OCI-LY7 (cell line): ENCODE measurements around the gene CMTM1. TPM values are rescaled to one million over a fixed set of nuclear protein-coding genes. Genes with fewer than 3 reads are reported as not detected.
"Not testable (repeated sequence)": the region's sequence is repeated elsewhere in the genome, so short reads cannot be mapped to it uniquely, and the experiment has no call there.

Experiments used
- BruUV-seq: library from RNA; stranded (reverse); fragments of 400-500 nt; replicated peaks from 2 replicates; lab custom pipeline; 2021; lab: Mats Ljungman, UMichigan
- CTCF ChIA-PET: fragments of 300-600 bp; sonication (Branson Sonifier 250); formaldehyde crosslinking; loops from one replicate; lab custom pipeline; 2022; ENCODE audit warnings: antibody characterized with exemption; ENCODE audit not compliant: unreplicated experiment; lab: Charles Lee
- POLR2A ChIA-PET: fragments of 300-600 bp; sonication (Branson Sonifier 250); formaldehyde crosslinking; loops from one replicate; lab custom pipeline; 2022; ENCODE audit warnings: antibody characterized with exemption; lab: Charles Lee
- DNase-seq: peaks from one replicate; pipeline ENCODE4 v3.0.0-alpha.2; 2015; ENCODE audit warnings: low spot score
- H2AFZ ChIP-seq: fragments of 200-600 bp; sonication (generic), shearing (Covaris generic); 2 replicates; pipeline ENCODE4 v1.6.1; 2014; ENCODE audit warnings: mild to moderate bottlenecking, antibody characterized with exemption, low read length, moderate library complexity
- H3K27ac ChIP-seq: fragments of 200-600 bp; sonication (generic); 2 replicates; pipeline ENCODE4 v1.5.1; 2014; ENCODE audit warnings: mixed run types, low read depth, mild to moderate bottlenecking, moderate library complexity, low read length, inconsistent platforms; ENCODE audit not compliant: poor library complexity, severe bottlenecking
- H3K36me3 ChIP-seq: fragments of 200-600 bp; sonication (generic); 2 replicates; pipeline ENCODE4 v1.6.1; 2014; ENCODE audit warnings: mild to moderate bottlenecking, antibody characterized with exemption, low read length, moderate library complexity, mixed read lengths; ENCODE audit not compliant: insufficient read depth
- H3K4me1 ChIP-seq: fragments of 200-600 bp; sonication (generic); 2 replicates; pipeline ENCODE4 v1.5.1; 2014; ENCODE audit warnings: mild to moderate bottlenecking, low read length; ENCODE audit not compliant: insufficient read depth, poor library complexity, severe bottlenecking
- H3K4me2 ChIP-seq: fragments of 200-600 bp; sonication (generic); 2 replicates; pipeline ENCODE4 v1.6.1; 2014; ENCODE audit warnings: mild to moderate bottlenecking, low read length
- H3K4me3 ChIP-seq: fragments of 200-600 bp; sonication (generic); 2 replicates; pipeline ENCODE4 v1.5.1; 2014; ENCODE audit warnings: mild to moderate bottlenecking, low read depth, low read length; ENCODE audit not compliant: poor library complexity, severe bottlenecking
- H3K79me2 ChIP-seq: fragments of 200-600 bp; sonication (generic); 2 replicates; pipeline ENCODE4 v1.6.1; 2016; ENCODE audit warnings: low read depth, mild to moderate bottlenecking, low read length, moderate library complexity, mixed read lengths; ENCODE audit not compliant: insufficient read depth
- H3K9me2 ChIP-seq: fragments of 200-600 bp; sonication (generic); 2 replicates; pipeline ENCODE4 v1.6.1; 2016; ENCODE audit warnings: mild to moderate bottlenecking, low read length, mixed read lengths; ENCODE audit not compliant: insufficient read depth
- H3K9me3 ChIP-seq: fragments of 200-600 bp; sonication (generic); 2 replicates; pipeline ENCODE4 v1.6.1; 2014; ENCODE audit warnings: mild to moderate bottlenecking, mixed run types, low read length, mixed read lengths
- H4K20me1 ChIP-seq: fragments of 200-600 bp; sonication (generic); 2 replicates; pipeline ENCODE4 v1.6.1; 2014; ENCODE audit warnings: mild to moderate bottlenecking, antibody characterized with exemption, low read length, moderate library complexity, mixed read lengths; ENCODE audit not compliant: insufficient read depth
- EZH2phosphoT487 ChIP-seq: fragments of 200-600 bp; sonication (generic); IDR thresholded peaks from 2 replicates; pipeline ENCODE4 v1.6.1; 2018; ENCODE audit warnings: low read depth, borderline replicate concordance, mild to moderate bottlenecking, mixed run types, antibody characterized with exemption, low read length, moderate library complexity, mixed read lengths
- intact Hi-C: fragments of 100-400 bp; cut with micrococcal nuclease; formaldehyde crosslinking; loops from one replicate; pipeline ENCODE4 v1.10.0; 2022; ENCODE audit not compliant: unreplicated experiment
- total RNA-seq, 2 experiments: library from RNA; depleted of rRNA in 1 of 2; stranded (reverse); fragments of >200 nt in 1 of 2; shearing (Covaris generic) in 1 of 2; gene quantifications; 2 replicates each; pipeline ENCODE4 v1.2.3, GENCODE V29; 2014 to 2022
- TF ChIP-seq, protein P1 (sequence below): fragments of 200-600 bp; sonication (generic); conservative IDR thresholded peaks from 2 replicates; pipeline ENCODE4 v1.5.1; 2014; ENCODE audit warnings: mild to moderate bottlenecking, antibody characterized with exemption, low read length, moderate library complexity, mixed read lengths

Gene CMTM1
- total RNA-seq, 2 experiments from 2014 or later, result 8.5 to 10.6 TPM

DNA sequence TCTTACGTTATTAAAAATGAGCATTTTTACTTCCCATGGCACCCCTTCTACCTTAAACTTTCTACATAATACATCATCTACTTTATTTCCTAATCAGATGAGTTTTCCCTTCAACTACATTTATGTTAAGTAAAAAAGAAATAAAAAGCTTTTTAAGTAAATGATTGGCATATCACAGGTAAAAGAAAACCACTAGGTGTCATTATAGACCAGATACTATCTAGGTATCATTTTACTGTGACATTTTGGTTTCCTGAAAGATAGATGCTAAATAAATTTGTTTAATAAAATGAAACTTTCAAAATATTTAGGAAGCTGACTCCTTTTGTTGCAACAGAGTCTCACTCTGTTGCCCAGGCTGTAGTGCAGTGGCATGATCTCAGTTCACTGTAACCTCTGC is 3.8 kb upstream of the CMTM1 start:
- no peaks in the 10 kb centered on the region for H3K4me1 ChIP-seq
- H3K4me2 ChIP-seq, result no peak overlapping the region
- intact Hi-C loops, result no loop called here
- CTCF ChIA-PET, result no interaction called here
- no peak overlapping the region for H3K4me3 ChIP-seq
- no peak for TF ChIP-seq EZH2phosphoT487
- TF ChIP-seq, protein P1, sequence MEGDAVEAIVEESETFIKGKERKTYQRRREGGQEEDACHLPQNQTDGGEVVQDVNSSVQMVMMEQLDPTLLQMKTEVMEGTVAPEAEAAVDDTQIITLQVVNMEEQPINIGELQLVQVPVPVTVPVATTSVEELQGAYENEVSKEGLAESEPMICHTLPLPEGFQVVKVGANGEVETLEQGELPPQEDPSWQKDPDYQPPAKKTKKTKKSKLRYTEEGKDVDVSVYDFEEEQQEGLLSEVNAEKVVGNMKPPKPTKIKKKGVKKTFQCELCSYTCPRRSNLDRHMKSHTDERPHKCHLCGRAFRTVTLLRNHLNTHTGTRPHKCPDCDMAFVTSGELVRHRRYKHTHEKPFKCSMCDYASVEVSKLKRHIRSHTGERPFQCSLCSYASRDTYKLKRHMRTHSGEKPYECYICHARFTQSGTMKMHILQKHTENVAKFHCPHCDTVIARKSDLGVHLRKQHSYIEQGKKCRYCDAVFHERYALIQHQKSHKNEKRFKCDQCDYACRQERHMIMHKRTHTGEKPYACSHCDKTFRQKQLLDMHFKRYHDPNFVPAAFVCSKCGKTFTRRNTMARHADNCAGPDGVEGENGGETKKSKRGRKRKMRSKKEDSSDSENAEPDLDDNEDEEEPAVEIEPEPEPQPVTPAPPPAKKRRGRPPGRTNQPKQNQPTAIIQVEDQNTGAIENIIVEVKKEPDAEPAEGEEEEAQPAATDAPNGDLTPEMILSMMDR, result peak; percentile 61
- no peak overlapping the region for H2AFZ ChIP-seq
- H3K36me3 ChIP-seq, result peaks cover 90% of the 10 kb centered on the region
- BruUV-seq, result no TSS peak
- H3K9me3 ChIP-seq, result no peaks in the 10 kb centered on the region
- no peaks in the 10 kb centered on the region for H3K9me2 ChIP-seq
- no peaks in the 10 kb centered on the region for H4K20me1 ChIP-seq
- no peak for DNase-seq
- peaks cover 3% of the 10 kb centered on the region; the same call in 1 of the 2 replicates for H3K79me2 ChIP-seq
- no peak overlapping the region for H3K27ac ChIP-seq
- POLR2A ChIA-PET, result interaction anchor here (1.0 to 1.1 kb wide), 2 partner anchors 9 to 10 kb away, joined by 4 to 6 read pairs; partner anchors contain the start of gene CKLF

DNA sequence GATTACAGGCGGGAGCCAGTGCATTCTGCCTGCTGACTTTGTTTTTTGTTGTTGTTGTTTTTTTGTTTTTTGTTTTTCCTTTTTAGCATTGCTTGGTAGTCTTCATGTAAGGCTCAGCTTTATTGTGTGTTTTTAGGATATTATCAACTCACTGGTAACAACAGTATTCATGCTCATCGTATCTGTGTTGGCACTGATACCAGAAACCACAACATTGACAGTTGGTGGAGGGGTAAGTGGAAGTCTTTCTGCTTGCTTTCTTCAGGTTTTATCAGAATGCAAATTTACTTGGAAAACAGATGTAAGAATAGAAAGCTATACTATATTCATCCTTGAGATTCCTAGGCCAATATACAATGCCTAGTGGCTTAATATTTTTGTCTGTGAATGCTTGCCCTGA is 3.3 kb upstream of the CMTM1 start:
- no peak for DNase-seq
- Histone ChIP-seq H3K36me3 (peaks cover 88% of the 10 kb centered on the region), H2AFZ (no peak overlapping the region), H3K9me3 (no peaks in the 10 kb centered on the region), H3K4me1 (no peaks in the 10 kb centered on the region), H3K79me2 (no peaks in the 10 kb centered on the region), H3K9me2 (no peaks in the 10 kb centered on the region), H3K4me2 (no peak overlapping the region), H3K4me3 (no peak overlapping the region), H4K20me1 (no peaks in the 10 kb centered on the region), H3K27ac (no peak overlapping the region)
- ChIA-PET CTCF (interaction anchor here (0.9 kb wide), 1 partner anchor 9 kb away, joined by 3 read pairs; no protein-coding TSS in a partner anchor), POLR2A (interaction anchor here (0.6 to 1.5 kb wide), 5 partner anchors 9 to 125 kb away, joined by 3 to 5 read pairs (median 4); no protein-coding TSS in a partner anchor)
- TF ChIP-seq, protein P1, result no peak
- no peak for TF ChIP-seq EZH2phosphoT487
- intact Hi-C loops, result no loop called here
- no TSS peak for BruUV-seq

DNA sequence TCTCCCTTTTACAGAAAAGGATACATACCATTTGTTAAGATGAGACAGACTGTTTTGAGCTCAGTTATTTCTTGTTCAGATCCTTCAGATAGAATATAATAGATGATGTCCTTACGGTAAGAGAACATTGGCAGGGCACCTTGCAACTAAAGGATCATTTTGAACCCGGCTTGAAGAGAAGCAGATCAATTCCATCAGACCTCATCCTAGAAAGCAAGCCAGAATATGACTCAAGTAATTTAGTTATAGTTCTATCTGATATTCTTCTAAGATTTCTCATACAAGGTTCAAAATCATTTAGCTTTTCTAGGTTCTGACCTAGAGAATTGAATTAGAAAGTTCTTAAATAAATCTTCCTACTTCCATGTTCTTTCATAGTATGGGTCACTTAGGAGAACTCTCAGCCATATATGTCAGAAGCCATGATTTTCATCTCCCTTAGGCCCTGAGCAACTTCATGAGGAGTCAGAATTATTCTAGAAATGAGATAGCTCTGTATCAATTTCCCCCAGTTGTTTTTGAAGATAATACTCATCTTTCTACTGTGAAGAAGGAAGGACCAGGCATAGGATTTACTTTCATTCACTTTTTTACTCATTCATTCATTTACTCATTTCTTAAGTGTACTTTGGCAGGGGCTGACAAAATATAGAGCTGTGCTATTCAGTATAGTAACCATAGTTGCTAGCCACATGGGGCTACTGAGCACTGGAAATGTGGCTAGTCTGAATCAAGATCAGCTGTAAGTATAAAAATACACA is 2.5 kb upstream of the CMTM1 start:
- TF ChIP-seq, protein P1, result no peak
- no peak for TF ChIP-seq EZH2phosphoT487
- Histone ChIP-seq H2AFZ (no peak overlapping the region), H3K36me3 (peaks cover 80% of the 10 kb centered on the region), H3K4me3 (no peak overlapping the region), H3K4me2 (no peak overlapping the region), H3K79me2 (no peaks in the 10 kb centered on the region), H4K20me1 (no peaks in the 10 kb centered on the region), H3K27ac (no peak overlapping the region), H3K4me1 (no peaks in the 10 kb centered on the region), H3K9me3 (no peaks in the 10 kb centered on the region), H3K9me2 (no peaks in the 10 kb centered on the region)
- BruUV-seq, result no TSS peak
- intact Hi-C loops, result no loop called here
- no peak for DNase-seq
- POLR2A ChIA-PET, result interaction anchor here (0.6 to 1.5 kb wide), 6 partner anchors 9 to 124 kb away, joined by 3 to 5 read pairs (median 4); no protein-coding TSS in a partner anchor
- CTCF ChIA-PET, result interaction anchor here (0.9 kb wide), 1 partner anchor 8 kb away, joined by 3 read pairs; no protein-coding TSS in a partner anchor

DNA sequence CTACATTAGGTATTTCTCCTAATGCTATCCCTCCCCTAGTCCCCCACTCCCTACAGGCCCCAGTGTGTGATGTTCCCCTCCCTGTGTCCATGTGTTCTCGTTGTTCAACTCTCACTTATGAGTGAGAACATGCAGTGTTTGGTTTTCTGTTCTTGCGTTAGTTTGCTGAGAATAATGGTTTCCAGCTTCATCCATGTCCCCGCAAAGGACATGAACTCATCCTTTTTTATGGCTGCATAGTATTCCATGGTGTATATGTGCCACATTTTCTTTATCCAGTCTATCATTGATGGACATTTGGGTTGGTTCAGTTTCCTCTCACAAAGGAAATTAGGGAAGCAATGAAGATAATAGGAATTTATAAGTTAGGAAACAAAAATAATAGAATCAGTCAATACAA is 1.0 kb downstream of the CMTM1 start:
- H3K9me2 ChIP-seq, DNase-seq, H3K27ac ChIP-seq, H3K9me3 ChIP-seq, BruUV-seq, H3K4me2 ChIP-seq, H2AFZ ChIP-seq, H3K4me3 ChIP-seq, intact Hi-C loops, POLR2A ChIA-PET, CTCF ChIA-PET, H4K20me1 ChIP-seq, H3K79me2 ChIP-seq, H3K4me1 ChIP-seq: not testable (repeated sequence)
- H3K36me3 ChIP-seq, result peaks cover 52% of the 10 kb centered on the region
